HG03108 (cell line): ENCODE results near the gene P2RY8.
A peak's percentile ranks its signal among the peaks of the same experiment; 100 is the strongest.
"Not testable (repeated sequence)": the region's sequence is repeated elsewhere in the genome, so short reads cannot be mapped to it uniquely, and the experiment has no call there.

Source experiments
- ATAC-seq: cut with Tn5 transposase; IDR thresholded peaks from one replicate; pipeline ENCODE4 v1.9.1; 2021; ENCODE audit warnings: moderate library complexity; ENCODE audit not compliant: unreplicated experiment

P2RY8 gene

GRCh38 chrX:1546691-1547251 lies 9.8 kb upstream of the P2RY8 start:
- no peak for ATAC-seq

DNA sequence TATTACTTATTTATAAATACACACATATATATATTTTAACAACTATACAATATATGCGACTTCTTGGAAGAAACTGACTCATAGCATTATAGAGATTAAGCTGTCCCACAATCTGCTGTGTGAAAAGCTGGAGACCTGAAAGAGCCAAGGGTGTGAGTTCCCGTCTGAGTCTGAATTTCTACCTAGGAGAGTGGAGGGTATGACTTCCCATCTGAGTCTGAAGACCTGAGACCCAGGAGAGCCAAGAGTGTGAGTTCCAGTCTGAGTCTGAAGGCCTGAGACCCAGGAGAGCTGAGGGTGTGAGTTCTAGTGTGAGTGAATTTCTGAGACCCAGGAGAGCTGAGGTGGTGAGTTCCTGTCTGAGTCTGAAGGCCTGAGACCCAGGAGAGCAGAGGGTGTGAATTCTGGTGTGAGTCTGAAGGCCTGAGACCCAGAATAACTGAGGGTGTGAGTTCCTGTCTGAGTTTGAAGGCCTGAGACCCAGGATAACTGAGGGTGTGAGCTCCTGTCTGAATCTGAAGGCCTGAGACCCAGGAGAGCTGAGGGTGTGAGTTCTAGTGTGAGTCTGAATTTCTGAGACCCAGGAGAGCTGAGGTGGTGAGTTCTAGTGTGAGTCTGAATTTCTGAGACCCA lies 8.9 kb upstream of the P2RY8 start:
- ATAC-seq, result no peak

- ATAC-seq, result no peak
Measured at GRCh38 chrX:1542994-1543725, 6.2 kb upstream of the P2RY8 start.

DNA sequence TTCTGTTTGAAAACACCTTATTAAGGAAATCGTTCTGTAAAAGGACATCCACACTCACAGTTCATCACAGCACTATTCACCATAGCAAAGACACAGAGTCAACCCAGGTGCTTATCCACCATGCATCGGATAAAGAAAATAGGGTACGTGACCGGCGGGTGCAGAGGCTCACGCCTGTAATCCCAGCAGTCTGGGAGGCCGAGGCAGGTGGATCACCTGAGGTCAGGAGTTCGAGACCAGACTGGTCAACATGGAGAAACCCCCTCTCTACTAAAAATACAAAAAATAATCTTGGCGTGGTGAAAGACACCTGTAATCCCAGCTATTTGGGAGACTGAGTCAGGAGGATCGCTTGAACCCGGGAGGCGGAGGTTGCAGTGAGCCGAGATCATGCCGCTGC lies 2.2 kb upstream of the P2RY8 start:
- ATAC-seq, result not testable (repeated sequence)

DNA sequence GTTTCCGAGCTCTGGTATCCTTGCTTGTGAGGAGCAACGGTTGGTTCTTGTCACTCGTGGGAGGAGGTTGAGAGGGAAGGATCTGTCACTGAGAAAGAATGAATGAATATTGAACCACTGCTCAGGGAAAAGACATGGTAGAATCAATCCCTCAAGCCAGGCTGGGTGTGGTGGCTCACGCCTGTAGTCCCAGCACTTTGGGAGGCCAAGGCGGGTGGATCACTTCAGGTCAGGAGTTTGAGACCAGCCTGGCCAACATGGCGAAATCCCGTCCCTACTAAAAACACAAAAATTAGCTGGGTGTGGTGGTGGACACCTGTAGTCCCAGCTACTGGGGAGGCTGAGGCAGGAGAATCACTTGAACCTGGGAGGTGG lies 718 bp upstream of the P2RY8 start:
- ATAC-seq, result not testable (repeated sequence)

DNA sequence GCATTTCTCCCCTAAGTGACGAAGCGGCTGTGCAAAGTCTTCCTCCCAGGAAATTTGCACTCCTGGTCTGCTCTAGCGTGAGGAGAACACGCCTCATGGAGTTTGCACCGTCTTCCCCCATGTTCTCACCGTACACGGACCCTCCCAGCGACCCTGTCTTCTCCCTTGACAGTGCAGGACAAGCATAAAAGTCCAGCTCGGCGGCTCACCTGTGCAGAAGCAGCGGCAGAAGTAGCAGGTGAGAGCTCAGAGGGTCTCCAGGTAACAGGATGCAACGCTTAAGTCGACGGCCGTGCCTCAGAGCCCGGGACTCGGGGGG lies 314 bp downstream of the P2RY8 start:
- no peak for ATAC-seq

DNA sequence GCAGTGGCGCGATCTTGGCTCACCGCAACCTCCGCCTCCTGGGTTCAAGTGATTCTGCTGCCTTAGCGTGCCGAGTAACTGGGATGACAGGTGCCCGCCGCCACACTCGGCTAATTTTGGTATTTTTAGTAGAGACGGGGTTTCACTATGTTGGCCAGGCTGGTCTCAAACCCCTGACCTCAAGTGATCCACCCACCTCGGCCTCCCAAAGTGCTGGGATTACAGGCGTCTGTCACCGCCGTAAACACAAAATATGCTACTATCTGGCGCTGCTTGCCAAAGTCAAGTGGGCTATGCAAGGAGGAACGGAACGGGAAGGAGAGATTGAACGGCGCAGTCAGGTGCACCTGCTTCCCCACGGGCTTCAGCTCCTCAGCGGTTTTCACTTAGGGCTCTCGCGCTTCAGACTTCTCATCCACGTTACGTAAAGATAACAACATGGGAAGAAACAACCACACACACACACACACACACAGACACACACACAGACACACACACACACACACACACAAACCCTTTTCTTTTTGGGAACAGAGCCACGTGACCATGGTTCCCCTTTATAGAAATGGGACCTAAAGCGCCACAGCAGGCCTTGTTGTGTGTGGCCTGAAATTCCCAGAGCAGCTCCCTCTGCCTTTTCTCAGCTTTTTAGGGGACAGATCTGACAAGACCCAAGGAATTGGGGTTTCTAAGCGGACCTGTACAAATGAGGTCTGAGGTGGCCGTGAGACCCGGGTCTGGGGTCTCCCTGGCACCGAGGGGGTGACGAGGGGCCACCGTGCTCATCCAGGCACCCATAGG lies 1.5 kb downstream of the P2RY8 start:
- ATAC-seq, result peak; percentile 17

DNA sequence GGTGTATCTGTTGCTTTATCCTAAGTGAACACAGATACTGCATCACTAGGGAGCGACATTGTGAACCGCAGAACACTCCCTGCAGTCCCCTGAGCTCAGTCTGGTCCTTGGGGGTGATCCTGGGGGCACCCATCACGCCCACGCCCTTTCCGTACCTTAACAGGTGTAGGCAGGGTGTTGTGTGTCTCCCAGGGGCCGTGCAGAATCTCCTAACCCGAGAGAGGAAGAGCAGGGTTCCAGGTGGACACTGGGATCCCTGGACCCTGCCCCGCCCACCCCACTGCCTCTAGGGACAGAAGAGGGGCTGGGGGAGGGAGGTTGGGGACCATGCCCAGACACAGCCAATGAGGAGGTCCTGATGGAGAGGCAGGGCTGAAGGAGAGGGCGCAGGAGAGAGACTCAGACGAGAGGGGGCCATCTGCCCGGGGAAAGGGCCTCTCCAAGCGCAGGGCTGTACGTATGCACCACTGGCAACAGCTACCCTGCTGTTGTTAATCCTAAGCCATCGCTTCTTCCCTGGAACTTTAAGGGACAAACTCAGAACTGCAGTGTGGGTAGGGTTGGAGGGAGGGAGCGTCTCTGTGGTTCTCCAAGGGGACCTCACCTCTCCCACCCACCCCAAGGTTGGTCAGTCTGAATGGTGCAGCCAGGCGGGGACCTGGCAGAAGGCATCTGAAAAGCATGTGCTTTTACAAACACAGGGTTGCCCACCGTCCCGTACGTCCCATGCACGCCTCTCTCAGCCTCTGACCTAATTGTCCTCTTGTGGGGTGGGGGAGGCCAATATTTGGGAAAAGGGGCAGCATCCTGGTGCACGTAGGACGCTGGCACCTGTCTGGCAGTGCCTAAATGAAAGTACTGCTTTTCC lies 2.5 kb downstream of the P2RY8 start:
- ATAC-seq, result peak; percentile 19

GRCh38 chrX:1533058-1533457 lies 3.9 kb downstream of the P2RY8 start:
- ATAC-seq, result no peak

DNA sequence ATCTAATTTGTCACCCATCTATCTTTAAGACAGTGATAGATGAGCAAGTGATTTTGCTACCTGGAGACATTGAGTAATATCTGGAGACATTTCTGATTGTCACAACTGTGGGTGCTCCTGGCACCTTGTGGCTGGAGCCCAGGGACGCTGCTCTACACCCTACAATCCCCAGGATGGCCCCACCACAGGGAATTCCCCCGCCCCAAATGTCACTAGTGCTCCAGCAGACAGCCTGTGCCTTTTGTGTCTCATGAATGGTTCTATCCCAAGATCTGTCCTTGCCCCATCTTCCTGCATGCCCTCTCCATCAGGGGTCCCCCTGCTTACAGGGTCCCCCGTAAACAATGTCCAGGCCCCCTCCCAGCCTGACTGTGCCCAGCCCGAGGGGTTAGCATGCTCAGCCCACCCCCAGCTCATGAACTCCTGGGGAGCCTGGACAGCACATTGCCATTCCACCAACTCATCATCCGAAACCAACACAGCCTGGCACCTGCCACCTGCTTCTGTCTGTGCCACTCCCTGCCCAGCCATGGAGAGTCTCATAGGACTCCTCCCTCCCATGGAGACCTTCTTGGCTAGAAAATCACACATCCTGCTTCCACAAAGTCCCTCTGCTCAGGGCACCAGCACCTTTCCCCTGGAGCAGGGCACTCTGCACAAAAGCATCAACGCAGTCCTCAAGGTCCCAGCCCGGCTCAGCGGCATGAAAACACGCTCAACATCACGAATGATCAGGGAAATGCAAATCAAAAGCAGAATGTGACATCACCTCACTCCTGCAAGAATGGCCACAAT lies 5.7 kb downstream of the P2RY8 start:
- no peak for ATAC-seq

DNA sequence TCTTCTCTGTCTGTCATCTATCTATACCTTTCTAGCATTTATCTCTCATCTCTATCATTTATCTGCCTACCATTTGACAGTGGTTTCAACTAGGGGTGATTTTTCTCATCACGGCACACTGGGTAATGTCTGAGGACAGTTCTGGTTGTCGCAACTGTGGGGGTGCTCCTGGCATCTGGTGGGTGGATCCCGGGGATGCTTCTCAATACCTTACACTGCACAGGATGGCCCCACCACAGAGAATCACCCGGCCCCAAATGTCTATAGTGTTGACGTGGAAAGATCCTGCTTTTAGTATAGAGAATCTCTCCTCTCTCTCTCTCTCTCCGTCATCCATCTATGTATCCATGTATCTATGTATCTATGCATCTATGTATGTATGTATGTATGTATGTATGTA lies 7.2 kb downstream of the P2RY8 start:
- no peak for ATAC-seq

DNA sequence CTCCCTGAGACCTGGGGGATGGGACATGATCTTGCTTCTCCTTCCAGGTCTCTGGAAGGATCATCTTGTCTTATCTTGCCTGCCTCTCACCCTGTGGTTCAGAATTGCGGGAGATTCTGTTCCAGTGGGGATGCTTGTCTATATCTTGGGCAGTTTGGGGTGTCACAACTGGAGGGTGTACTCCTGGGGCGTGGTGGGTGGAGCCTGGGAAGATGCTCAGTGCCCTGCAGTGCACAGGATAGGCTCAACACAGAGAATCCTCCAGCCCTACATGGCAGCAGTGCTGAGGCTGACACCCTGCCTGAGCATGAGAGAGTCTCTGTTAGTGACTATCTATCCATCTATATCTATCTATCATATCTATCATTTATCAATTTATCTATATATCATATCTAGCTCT lies 7.7 kb downstream of the P2RY8 start:
- ATAC-seq, result no peak

DNA sequence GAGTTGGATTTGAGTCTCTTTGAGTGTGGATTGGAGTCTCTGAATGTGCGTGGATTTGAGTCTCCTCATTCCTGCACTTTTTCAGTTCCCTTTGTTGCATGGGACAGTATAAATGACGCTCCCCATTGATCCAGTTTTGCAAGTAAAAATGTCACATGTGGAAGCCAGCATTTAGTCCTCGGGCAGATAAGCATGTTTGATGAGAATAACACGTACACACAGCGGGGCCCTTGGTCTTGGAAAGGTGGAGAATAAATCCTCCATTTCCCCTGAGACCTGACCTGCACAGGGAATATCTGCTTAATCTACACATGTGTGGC lies 8.1 kb downstream of the P2RY8 start:
- no peak for ATAC-seq

DNA sequence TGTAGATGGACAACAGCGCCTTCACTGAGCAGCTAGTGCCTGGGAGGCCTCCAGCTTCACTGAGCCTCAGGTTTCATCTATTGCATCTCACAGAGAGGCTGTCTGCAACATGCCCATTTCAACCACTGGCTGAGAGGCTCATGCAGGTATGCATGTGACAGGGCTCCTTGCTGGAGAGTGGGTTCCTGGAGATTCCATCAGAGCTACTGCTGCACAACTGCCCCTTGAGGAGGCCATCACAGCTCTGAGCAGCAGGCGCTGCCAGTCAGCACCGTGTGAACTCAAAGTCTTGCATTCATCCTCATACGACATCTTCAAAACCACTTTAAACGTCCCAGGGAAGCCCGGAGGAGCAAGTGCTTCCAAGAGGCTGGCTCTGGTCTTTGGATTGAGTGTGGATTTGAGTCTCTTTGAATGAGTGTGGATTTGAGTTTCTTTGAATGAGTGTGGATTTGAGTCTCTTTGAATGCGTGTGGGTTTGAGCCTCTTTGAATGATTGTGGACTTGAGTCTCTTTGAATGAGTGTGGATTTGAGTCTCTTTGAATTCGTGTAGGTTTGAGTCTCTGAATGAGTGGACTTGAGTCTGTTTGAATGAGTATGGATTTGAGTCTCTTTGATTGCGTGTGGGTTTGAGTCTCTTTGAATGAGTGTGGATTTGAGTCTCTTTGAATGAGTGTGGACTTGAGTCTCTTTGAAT lies 8.7 kb downstream of the P2RY8 start:
- no peak for ATAC-seq

- no peak for ATAC-seq
Measured at GRCh38 chrX:1527457-1527856, 9.5 kb downstream of the P2RY8 start.

GRCh38 chrX:1526565-1526964 lies 10.4 kb downstream of the P2RY8 start:
- no peak for ATAC-seq

GRCh38 chrX:1525583-1526355 lies 11.2 kb downstream of the P2RY8 start:
- ATAC-seq, result no peak

- no peak for ATAC-seq
Measured at GRCh38 chrX:1524874-1525582, 12.0 kb downstream of the P2RY8 start.
